ENCODE results near the gene ZNF333.
"Not testable (repeated sequence)": the region's sequence is repeated elsewhere in the genome, so short reads cannot be mapped to it uniquely, and the experiment has no call there.

The ZNF333 gene

DNA sequence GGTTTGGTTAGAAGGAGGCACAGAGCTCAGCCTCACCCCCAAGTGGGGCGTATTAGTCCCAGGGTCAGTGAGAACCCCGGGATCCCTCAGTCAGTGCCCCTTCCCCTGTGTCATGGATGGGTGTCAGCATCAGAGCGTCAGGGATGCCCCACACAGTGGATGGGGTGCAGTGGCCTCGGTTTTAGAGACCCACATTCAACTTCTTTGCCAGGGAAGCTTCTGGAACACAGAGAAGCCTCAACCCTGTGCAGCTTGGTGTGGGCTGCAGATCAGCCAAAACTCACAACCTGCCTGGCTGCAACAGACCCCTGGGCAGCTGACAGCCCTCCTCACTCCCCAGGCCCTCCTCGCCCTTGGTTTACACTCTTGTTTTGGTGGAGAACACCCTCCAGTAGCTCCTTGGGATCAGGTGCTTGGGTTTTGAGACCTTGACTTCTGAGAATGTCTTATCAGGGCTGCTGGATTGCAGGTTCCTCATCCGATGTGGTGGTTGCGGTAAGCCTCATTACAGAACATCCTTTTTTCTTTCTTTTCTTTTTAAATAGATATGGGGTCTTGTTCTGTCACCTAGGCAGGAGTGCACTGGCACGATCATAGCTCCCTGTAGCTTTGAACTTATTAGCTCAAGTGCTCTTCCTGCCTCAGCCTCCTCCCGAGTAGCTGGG lies 11.0 kb downstream of the ZNF333 start:
- no peak for DNase-seq

DNA sequence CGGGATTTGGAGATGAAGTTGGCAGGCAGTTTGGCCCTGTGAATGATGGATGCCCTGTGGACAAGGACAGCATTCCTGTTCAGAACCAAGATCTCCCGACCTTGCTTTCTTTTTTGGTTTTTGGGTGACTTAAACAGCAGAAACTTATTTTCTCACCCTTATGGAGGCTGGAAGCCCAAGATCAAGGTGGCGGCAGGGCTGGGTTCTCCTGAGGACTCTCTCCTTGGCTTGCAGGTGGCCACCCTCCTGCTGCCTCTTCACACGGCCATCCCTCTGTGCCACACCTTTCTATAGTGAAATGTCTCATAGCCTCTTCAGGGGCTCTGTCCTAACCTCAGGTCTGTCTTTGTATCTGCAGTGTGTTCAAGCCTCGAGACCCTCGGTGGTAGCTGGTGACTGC lies 14.0 kb downstream of the ZNF333 start:
- no peak for DNase-seq

- DNase-seq = no peak
Observed at GRCh38 chr19:14704450-14704849, 14.6 kb downstream of the ZNF333 start.

DNA sequence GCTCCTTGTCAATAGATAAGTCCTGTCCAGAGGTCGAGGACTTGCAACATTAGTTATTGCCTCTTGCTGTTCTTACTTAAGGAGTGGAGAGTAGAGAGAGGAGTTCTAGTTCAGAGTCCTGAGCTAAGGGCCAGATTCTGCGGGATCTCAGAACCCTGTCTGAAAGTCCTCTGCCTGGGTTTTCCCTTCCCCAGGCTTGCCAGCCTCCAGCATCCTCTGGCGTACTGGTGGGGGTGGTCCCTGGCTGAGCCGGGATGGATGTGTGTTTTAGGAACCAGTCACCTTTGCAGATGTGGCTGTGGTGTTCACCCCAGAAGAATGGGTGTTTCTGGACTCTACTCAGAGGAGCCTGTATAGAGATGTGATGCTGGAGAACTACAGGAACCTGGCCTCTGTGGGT lies 26.0 kb downstream of the ZNF333 start:
- no peak for DNase-seq

- no peak for DNase-seq
Observed at GRCh38 chr19:14718522-14719116, 28.8 kb downstream of the ZNF333 start.

- DNase-seq = no peak
Observed at GRCh38 chr19:14719162-14719561, 29.3 kb downstream of the ZNF333 start.

DNA sequence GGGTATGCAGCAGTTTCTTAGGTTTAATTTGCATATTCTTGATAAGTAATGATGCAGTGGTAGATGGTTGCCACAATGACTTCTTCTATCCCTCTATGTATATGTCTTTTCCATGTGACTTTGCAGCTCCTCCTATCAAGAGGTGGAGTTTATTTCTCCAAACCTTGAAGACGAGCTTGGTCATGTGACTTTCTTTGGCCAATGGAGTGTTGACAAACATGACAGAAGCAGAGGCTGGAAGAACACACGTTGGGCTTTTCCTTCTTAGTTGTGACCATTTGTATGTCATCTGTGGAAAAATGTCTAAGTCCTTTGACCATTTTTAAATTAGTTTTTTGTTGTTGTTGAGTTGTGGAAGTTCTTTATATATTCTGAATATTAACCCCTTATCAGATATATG lies 32.3 kb downstream of the ZNF333 start:
- DNase-seq = no peak

GRCh38 chr19:14728595-14728994 lies 38.7 kb downstream of the ZNF333 start:
- DNase-seq = no peak

DNA sequence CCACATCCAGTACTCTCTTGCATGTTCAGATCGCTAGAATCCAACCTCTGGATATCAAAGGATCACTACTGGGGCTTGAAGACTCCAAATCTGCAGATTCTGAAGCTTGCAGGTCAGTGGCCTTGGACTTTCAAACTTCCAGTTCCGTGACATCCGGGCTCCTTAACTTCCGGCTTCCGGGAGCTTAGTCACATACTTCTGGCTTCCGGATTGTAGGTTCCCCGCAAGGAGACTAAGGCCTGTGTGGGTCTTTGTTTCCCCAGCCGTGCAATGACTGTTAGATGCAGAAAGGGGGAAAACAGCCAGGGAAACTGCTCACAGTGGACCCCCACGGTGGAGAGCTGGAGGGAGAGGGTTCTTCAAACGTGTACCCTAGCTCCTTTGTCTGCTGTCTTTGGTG lies 41.4 kb downstream of the ZNF333 start:
- no peak for DNase-seq

- no peak for DNase-seq
Observed at GRCh38 chr19:14732510-14732909, 42.7 kb downstream of the ZNF333 start.

DNA sequence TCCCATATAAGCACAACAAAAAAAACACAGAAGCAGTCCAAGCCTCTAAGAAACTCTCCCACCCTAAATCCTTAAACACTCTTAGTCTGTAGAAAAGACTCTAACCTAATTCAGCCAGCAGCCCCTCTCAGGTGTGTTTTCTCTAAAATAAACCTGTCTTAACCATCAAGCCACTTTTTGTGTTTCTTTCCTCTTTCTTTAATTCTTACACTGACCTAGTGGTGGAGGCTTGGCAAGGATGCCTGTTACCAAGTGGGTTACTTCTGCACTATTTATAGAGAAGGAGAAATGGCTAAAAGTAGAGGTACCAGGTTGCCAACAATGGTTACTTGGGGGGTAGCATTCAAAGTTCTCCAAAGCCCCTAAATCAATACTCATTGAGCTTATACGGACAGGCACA lies 43.7 kb downstream of the ZNF333 start:
- DNase-seq = no peak

GRCh38 chr19:14735915-14736314 lies 46.1 kb downstream of the ZNF333 start:
- DNase-seq = no peak

- DNase-seq = no peak
Observed at GRCh38 chr19:14746886-14747285, 57.0 kb downstream of the ZNF333 start.

DNA sequence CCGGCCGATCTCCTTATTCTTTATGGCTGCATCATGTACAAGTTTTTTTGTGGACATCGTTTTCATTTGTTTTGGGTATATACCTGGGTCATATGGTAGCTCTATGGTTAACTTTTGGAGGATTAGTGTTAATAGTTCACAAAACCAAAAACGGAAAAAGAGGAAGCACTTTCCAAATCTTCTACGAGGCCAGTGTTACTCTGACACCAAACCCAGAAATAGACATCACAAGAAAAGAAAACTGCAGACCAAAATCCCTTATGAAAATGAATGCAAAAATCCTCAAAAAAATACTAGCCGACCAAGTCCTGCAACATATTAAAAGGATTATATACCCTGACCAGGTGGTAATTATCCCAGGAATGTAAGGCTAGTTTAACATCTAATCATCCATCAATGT lies 58.8 kb downstream of the ZNF333 start:
- DNase-seq = no peak

DNA sequence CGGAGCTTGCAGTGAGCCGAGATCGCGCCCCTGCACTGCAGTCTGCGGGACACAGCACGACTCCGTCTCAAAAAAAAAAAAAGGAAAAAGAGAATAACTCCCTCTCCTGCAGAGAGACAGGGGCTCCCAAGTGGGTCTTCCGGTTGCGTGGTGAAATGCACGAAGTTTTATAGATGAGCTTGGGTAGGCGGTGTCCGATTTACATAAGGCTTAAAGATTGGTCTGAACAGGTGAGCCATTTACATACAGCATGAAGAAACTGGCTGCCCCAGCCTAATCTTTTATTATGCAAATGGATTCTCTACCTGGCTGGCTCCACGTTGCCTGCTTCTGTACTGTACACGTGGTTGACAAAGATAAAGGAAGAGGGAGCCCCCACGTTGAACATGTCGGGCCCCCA lies 69.0 kb downstream of the ZNF333 start:
- DNase-seq = no peak

DNA sequence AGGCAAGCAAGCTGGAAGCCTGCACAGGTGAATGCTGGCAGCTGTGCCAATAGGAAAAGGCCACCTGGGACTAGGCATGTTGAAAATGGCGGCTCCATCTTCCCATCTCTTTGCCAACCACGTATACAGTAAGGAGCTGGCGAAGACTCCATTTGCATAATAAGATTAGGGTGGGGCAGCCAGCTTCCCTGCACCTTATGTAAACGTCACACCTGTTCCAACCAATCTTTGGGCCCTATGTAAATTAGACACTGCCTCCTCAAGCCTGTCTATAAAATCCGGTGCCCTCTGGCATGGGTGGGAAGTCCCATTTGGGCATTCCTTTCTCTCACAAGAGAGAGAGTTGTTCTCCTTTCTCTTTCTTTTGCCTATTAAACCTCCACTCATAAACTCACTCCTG lies 71.8 kb downstream of the ZNF333 start:
- no peak for DNase-seq

- DNase-seq = no peak
Observed at GRCh38 chr19:14762111-14762510, 72.3 kb downstream of the ZNF333 start.

DNA sequence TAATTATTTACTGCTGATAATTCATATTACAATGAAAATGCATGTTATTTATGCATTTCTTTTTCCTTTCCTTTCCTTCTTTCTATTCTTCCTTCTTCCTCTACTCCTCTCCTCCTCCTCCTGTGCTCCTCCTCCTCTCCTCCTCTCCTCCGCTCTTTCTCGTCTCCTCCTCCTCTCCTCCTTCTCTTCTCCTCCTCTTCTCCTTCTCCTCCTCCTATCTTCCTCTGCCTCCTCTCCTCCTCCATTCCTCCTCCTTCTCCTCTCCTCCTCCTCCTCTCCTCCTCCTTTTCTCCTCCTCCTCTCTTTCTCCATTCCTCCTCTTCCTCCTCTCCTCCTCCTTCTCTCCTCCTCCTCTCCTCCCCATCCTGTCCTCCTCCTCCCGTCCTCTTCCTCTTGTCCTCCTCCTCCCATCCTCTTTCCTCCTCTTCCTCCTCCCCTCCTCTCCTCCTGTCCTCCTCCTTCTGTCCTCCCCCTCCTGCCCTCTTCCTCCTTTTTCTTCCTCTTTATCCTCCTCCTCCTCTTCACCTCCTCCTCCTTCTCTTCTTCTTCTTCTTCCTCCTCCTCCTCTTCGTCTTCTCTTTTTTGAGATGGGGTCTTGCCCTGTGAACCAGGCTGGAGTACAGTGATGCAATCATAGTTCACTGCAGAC lies 73.8 kb downstream of the ZNF333 start:
- DNase-seq = no peak

DNA sequence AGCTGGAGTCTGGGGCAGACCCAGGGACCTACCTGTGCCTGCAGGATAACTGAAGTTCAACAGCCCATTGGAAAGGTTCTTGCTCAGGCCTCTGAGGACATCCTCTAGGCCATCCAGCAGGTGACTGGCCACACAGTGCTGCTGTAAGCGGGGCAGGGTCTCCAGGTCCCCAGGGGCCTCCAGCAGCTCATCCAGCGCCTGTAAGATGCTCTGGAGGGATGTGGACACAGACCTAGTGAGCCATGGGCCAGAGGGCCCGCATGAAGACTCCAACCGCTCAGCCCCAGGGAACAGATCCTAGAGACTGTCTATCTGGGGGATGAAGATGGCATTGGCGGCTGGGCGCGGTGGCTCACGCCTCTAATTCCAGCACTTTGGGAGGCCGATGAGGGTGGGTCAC lies 74.6 kb downstream of the ZNF333 start:
- DNase-seq = no peak

GRCh38 chr19:14765403-14765802 lies 75.6 kb downstream of the ZNF333 start:
- not testable (repeated sequence) for DNase-seq

- DNase-seq = not testable (repeated sequence)
Observed at GRCh38 chr19:14765841-14766240, 76.0 kb downstream of the ZNF333 start.

DNA sequence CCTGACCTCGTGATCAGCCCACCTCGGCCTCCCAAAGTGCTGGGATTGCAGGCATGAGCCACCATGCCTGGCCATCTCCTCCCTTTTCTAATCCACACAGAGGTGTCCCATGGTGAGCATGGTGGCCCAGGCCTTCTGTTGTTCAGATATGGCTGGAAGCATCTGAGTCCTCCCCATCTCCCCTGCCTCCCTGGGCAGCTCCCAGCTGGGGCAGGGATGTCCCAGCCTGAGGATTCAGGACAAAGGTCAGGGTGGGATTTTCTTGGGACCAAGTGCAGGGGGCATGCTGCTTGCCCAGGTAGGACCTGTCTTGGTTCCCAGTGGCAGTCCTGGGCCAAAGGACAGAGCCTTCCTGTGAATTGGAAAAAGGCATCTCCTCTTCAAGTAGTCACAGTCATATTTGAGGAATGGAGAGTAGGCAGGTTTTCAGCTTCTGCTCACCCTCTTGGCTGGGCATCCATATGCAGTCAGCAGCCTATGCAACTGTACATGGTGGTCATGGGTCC lies 77.7 kb downstream of the ZNF333 start:
- DNase-seq = no peak

DNA sequence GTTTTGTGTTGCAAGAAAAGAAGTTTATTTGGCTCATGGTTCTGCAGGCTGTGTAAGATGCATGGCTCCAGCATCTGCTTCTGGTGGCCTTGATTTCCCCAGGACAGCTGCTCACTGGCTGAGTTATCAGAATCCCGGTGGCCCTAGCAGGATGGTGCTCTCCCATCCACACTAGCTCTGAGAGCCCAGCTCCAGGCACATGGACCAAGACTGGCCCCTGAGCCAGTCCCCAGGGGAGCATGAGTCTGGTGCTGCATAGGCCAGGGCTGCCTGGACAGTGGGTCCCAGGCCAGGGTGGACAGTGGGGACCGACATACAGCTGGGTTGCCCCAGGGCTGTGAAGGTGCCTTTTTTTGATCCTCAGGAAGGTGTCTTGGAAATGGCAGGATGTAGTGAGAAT lies 78.2 kb downstream of the ZNF333 start:
- no peak for DNase-seq

- no peak for DNase-seq
Observed at GRCh38 chr19:14769201-14769600, 79.4 kb downstream of the ZNF333 start.

Data from activated effector memory CD4-positive, alpha-beta T cell treated with Interleukin-2 at 50 U/mL for 16 hours (primary cell).